ENCODE data around the gene LAMA3. TPM values are rescaled to one million over a fixed set of nuclear protein-coding genes. Genes with fewer than 3 reads are reported as not detected.

The LAMA3 gene
- total RNA-seq, 1 donor: 5.2 TPM

- TF ChIP-seq CTCF (IDR thresholded peaks at IDR 0.05; ENCODE audit: insufficient read depth, low read depth, low read length): no peak
- H3K4me3 ChIP-seq (ENCODE audit: low read depth, low read length): no peak overlapping the region
- DNase-seq (ENCODE audit: low read depth): no peak
Observed at GRCh38 chr18:23945416-23946079, 256.3 kb downstream of the LAMA3 start.

GRCh38 chr18:23949863-23950262 lies 260.6 kb downstream of the LAMA3 start:
- no peak for TF ChIP-seq CTCF (IDR thresholded peaks at IDR 0.05; ENCODE audit: insufficient read depth, low read depth, low read length)
- no peak for DNase-seq (ENCODE audit: low read depth)
- no peak overlapping the region for H3K4me3 ChIP-seq (ENCODE audit: low read depth, low read length)

GRCh38 chr18:23950644-23951043 lies 261.4 kb downstream of the LAMA3 start:
- H3K4me3 ChIP-seq (ENCODE audit: low read depth, low read length): no peak overlapping the region
- DNase-seq (ENCODE audit: low read depth): no peak
- TF ChIP-seq CTCF (IDR thresholded peaks at IDR 0.05; ENCODE audit: insufficient read depth, low read depth, low read length): no peak

GRCh38 chr18:23951206-23951605 lies 262.0 kb downstream of the LAMA3 start:
- TF ChIP-seq CTCF (IDR thresholded peaks at IDR 0.05; ENCODE audit: insufficient read depth, low read depth, low read length): no peak
- H3K4me3 ChIP-seq (ENCODE audit: low read depth, low read length): no peak overlapping the region
- no peak for DNase-seq (ENCODE audit: low read depth)

GRCh38 chr18:23953984-23954383 lies 264.7 kb downstream of the LAMA3 start:
- no peak for DNase-seq (ENCODE audit: low read depth)
- H3K4me3 ChIP-seq (ENCODE audit: low read depth, low read length): no peak overlapping the region
- no peak for TF ChIP-seq CTCF (IDR thresholded peaks at IDR 0.05; ENCODE audit: insufficient read depth, low read depth, low read length)

GRCh38 chr18:23956483-23956882 lies 267.2 kb downstream of the LAMA3 start:
- H3K4me3 ChIP-seq (ENCODE audit: low read depth, low read length): no peak overlapping the region
- TF ChIP-seq CTCF (IDR thresholded peaks at IDR 0.05; ENCODE audit: insufficient read depth, low read depth, low read length): no peak
- DNase-seq (ENCODE audit: low read depth): no peak

GRCh38 chr18:23958036-23958435 lies 268.8 kb downstream of the LAMA3 start:
- no peak for TF ChIP-seq CTCF (IDR thresholded peaks at IDR 0.05; ENCODE audit: insufficient read depth, low read depth, low read length)
- no peak for DNase-seq (ENCODE audit: low read depth)
- H3K4me3 ChIP-seq (ENCODE audit: low read depth, low read length): no peak overlapping the region
